Measurements from ENCODE around the gene NARF. TPM values are rescaled to one million over a fixed set of nuclear protein-coding genes. Genes with fewer than 3 reads are reported as not detected.

NARF gene
- total and polyA plus RNA-seq, 2 of the 8 experiments (the other 6 are each of a cell fraction or from before 2014, with no cell fraction given), result 97.4 to 131 TPM

DNA sequence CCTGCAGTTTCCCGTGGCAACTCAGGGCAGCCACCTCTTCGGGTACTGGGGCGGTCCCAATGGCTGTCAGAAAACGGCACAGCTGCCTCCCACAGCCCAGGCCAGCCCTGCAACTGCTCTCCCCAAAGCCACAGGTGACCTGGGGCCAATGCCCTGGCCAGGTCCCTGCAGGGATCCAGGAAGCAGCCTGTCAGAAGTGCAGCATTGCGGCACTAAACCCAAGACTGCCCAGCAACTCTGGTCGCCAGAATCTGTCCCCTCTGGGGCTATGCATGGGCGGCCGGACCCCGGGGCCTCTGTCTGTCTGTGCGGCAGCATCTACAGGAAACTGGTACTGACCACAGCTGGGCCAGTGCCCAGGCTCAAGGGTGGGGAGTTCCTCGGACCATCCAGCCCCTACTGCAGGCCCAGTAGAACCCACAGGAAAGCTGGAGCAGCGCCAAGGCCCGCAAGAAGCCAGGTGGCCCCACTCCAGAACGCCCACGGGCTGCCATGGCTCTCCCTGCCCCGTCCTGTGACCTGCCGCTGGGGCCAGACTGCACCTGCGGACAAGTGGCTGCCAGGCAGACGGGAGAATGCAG lies 13.5 kb upstream of the NARF start (continued):
- no peak for TF ChIP-seq EGR1 (IDR thresholded peaks at IDR 0.05; ENCODE audit: borderline replicate concordance, low read depth, low read length)
- no peak for TF ChIP-seq TAF7 (optimal IDR thresholded peaks at IDR 0.05; ENCODE audit: borderline replicate concordance, low read depth, low read length)
- TF ChIP-seq, protein P1, sequence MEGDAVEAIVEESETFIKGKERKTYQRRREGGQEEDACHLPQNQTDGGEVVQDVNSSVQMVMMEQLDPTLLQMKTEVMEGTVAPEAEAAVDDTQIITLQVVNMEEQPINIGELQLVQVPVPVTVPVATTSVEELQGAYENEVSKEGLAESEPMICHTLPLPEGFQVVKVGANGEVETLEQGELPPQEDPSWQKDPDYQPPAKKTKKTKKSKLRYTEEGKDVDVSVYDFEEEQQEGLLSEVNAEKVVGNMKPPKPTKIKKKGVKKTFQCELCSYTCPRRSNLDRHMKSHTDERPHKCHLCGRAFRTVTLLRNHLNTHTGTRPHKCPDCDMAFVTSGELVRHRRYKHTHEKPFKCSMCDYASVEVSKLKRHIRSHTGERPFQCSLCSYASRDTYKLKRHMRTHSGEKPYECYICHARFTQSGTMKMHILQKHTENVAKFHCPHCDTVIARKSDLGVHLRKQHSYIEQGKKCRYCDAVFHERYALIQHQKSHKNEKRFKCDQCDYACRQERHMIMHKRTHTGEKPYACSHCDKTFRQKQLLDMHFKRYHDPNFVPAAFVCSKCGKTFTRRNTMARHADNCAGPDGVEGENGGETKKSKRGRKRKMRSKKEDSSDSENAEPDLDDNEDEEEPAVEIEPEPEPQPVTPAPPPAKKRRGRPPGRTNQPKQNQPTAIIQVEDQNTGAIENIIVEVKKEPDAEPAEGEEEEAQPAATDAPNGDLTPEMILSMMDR (IDR thresholded peaks at IDR 0.05; ENCODE audit: control extremely low read depth in 1 of 3, insufficient read depth in 1 of 3, low read depth in 1 of 3, low read length in 3 of 3), result no peak
